Measurements from ENCODE around the gene PMFBP1. TPM values are rescaled to one million over a fixed set of nuclear protein-coding genes. Genes with fewer than 3 reads are reported as not detected.

Gene PMFBP1
- total and polyA plus RNA-seq, 4 donors: 2.2 to 5.6 (median 3.0) TPM

GRCh38 chr16:72191551-72191950 is 19.6 kb upstream of the PMFBP1 start:
- H3K4me1 ChIP-seq (ENCODE audit: control insufficient read depth, insufficient read depth, low read length): no peaks in the 10 kb centered on the region
- H3K27me3 ChIP-seq (ENCODE audit: control insufficient read depth, insufficient read depth, low read length): no peaks in the 10 kb centered on the region
- peak in 1 of 6 donors; percentile 43 for DNase-seq (ENCODE audit: low read depth in 4 of 6, low spot score in 6 of 6)
- WGBS (ENCODE audit: insufficient coverage): 67% methylated on average over 1 of the region's 3 CpGs
- H3K9me3 ChIP-seq (ENCODE audit: control insufficient read depth, insufficient read depth, low read length): no peaks in the 10 kb centered on the region
- no peaks in the 10 kb centered on the region for H3K36me3 ChIP-seq (ENCODE audit: control insufficient read depth, insufficient read depth, low read length)
- no peak overlapping the region for H3K27ac ChIP-seq (ENCODE audit: low read depth, low read length)
- no peak overlapping the region for H3K4me3 ChIP-seq (ENCODE audit: low read depth, low read length)

- no peak for DNase-seq (ENCODE audit: low read depth in 4 of 6, low spot score in 6 of 6)
- H3K4me1 ChIP-seq (ENCODE audit: control insufficient read depth, insufficient read depth, low read length): no peaks in the 10 kb centered on the region
- H3K4me3 ChIP-seq (ENCODE audit: low read depth, low read length): no peak overlapping the region
- 61% methylated on average over 2 of the region's 6 CpGs for WGBS (ENCODE audit: insufficient coverage)
- no peaks in the 10 kb centered on the region for H3K36me3 ChIP-seq (ENCODE audit: control insufficient read depth, insufficient read depth, low read length)
- H3K9me3 ChIP-seq (ENCODE audit: control insufficient read depth, insufficient read depth, low read length): no peaks in the 10 kb centered on the region
- H3K27ac ChIP-seq (ENCODE audit: low read depth, low read length): no peak overlapping the region
- no peaks in the 10 kb centered on the region for H3K27me3 ChIP-seq (ENCODE audit: control insufficient read depth, insufficient read depth, low read length)
Measured at GRCh38 chr16:72189865-72190371, 18.0 kb upstream of the PMFBP1 start.

GRCh38 chr16:72188541-72188940 is 16.6 kb upstream of the PMFBP1 start:
- no peaks in the 10 kb centered on the region for H3K4me1 ChIP-seq (ENCODE audit: control insufficient read depth, insufficient read depth, low read length)
- no peak overlapping the region for H3K27ac ChIP-seq (ENCODE audit: low read depth, low read length)
- H3K27me3 ChIP-seq (ENCODE audit: control insufficient read depth, insufficient read depth, low read length): no peaks in the 10 kb centered on the region
- H3K4me3 ChIP-seq (ENCODE audit: low read depth, low read length): no peak overlapping the region
- DNase-seq (ENCODE audit: low read depth in 4 of 6, low spot score in 6 of 6): peak in 1 of 6 donors; percentile 42
- no peaks in the 10 kb centered on the region for H3K9me3 ChIP-seq (ENCODE audit: control insufficient read depth, insufficient read depth, low read length)
- WGBS (ENCODE audit: insufficient coverage): no CpG with 5 or more reads among the region's 4 CpGs
- no peaks in the 10 kb centered on the region for H3K36me3 ChIP-seq (ENCODE audit: control insufficient read depth, insufficient read depth, low read length)

- Histone ChIP-seq H3K27ac (ENCODE audit: low read depth, low read length) (no peak overlapping the region), H3K4me3 (ENCODE audit: low read depth, low read length) (no peak overlapping the region), H3K36me3 (ENCODE audit: control insufficient read depth, insufficient read depth, low read length) (no peaks in the 10 kb centered on the region), H3K27me3 (ENCODE audit: control insufficient read depth, insufficient read depth, low read length) (no peaks in the 10 kb centered on the region), H3K4me1 (ENCODE audit: control insufficient read depth, insufficient read depth, low read length) (no peaks in the 10 kb centered on the region), H3K9me3 (ENCODE audit: control insufficient read depth, insufficient read depth, low read length) (no peaks in the 10 kb centered on the region)
- peak in 1 of 6 donors; percentile 63 for DNase-seq (ENCODE audit: low read depth in 4 of 6, low spot score in 6 of 6)
- WGBS (ENCODE audit: insufficient coverage): no CpG with 5 or more reads among the region's 6 CpGs
Measured at GRCh38 chr16:72187551-72187950, 15.6 kb upstream of the PMFBP1 start.

GRCh38 chr16:72182976-72183375 is 11.0 kb upstream of the PMFBP1 start:
- Histone ChIP-seq H3K27ac (ENCODE audit: low read depth, low read length) (no peak overlapping the region), H3K4me3 (ENCODE audit: low read depth, low read length) (no peak overlapping the region), H3K9me3 (ENCODE audit: control insufficient read depth, insufficient read depth, low read length) (no peaks in the 10 kb centered on the region), H3K27me3 (ENCODE audit: control insufficient read depth, insufficient read depth, low read length) (no peaks in the 10 kb centered on the region), H3K4me1 (ENCODE audit: control insufficient read depth, insufficient read depth, low read length) (no peaks in the 10 kb centered on the region), H3K36me3 (ENCODE audit: control insufficient read depth, insufficient read depth, low read length) (no peaks in the 10 kb centered on the region)
- DNase-seq (ENCODE audit: low read depth in 4 of 6, low spot score in 6 of 6): no peak

- Histone ChIP-seq H3K27me3 (ENCODE audit: control insufficient read depth, insufficient read depth, low read length) (no peaks in the 10 kb centered on the region), H3K9me3 (ENCODE audit: control insufficient read depth, insufficient read depth, low read length) (no peaks in the 10 kb centered on the region), H3K36me3 (ENCODE audit: control insufficient read depth, insufficient read depth, low read length) (no peaks in the 10 kb centered on the region), H3K27ac (ENCODE audit: low read depth, low read length) (no peak overlapping the region), H3K4me1 (ENCODE audit: control insufficient read depth, insufficient read depth, low read length) (no peaks in the 10 kb centered on the region), H3K4me3 (ENCODE audit: low read depth, low read length) (no peak overlapping the region)
- 22% methylated on average over 3 of the region's 5 CpGs for WGBS (ENCODE audit: insufficient coverage)
- peak in 1 of 6 donors; percentile 91 for DNase-seq (ENCODE audit: low read depth in 4 of 6, low spot score in 6 of 6)
Measured at GRCh38 chr16:72179204-72179970, 7.4 kb upstream of the PMFBP1 start.

GRCh38 chr16:72174726-72175125 is 2.8 kb upstream of the PMFBP1 start:
- Histone ChIP-seq H3K27me3 (ENCODE audit: control insufficient read depth, insufficient read depth, low read length) (no peaks in the 10 kb centered on the region), H3K36me3 (ENCODE audit: control insufficient read depth, insufficient read depth, low read length) (no peaks in the 10 kb centered on the region), H3K4me1 (ENCODE audit: control insufficient read depth, insufficient read depth, low read length) (no peaks in the 10 kb centered on the region), H3K4me3 (ENCODE audit: low read depth, low read length) (no peak overlapping the region), H3K9me3 (ENCODE audit: control insufficient read depth, insufficient read depth, low read length) (no peaks in the 10 kb centered on the region), H3K27ac (ENCODE audit: low read depth, low read length) (no peak overlapping the region)
- no peak for DNase-seq (ENCODE audit: low read depth in 4 of 6, low spot score in 6 of 6)
- WGBS (ENCODE audit: insufficient coverage): no CpG with 5 or more reads among the region's 2 CpGs

GRCh38 chr16:72173997-72174396 is 2.0 kb upstream of the PMFBP1 start:
- no peak for DNase-seq (ENCODE audit: low read depth in 4 of 6, low spot score in 6 of 6)
- Histone ChIP-seq H3K36me3 (ENCODE audit: control insufficient read depth, insufficient read depth, low read length) (no peaks in the 10 kb centered on the region), H3K4me3 (ENCODE audit: low read depth, low read length) (no peak overlapping the region), H3K27ac (ENCODE audit: low read depth, low read length) (no peak overlapping the region), H3K27me3 (ENCODE audit: control insufficient read depth, insufficient read depth, low read length) (no peaks in the 10 kb centered on the region), H3K9me3 (ENCODE audit: control insufficient read depth, insufficient read depth, low read length) (no peaks in the 10 kb centered on the region), H3K4me1 (ENCODE audit: control insufficient read depth, insufficient read depth, low read length) (no peaks in the 10 kb centered on the region)
- WGBS (ENCODE audit: insufficient coverage): 89% methylated on average over 1 of the region's 1 CpG

GRCh38 chr16:72171236-72171635 is 719 bp downstream of the PMFBP1 start:
- Histone ChIP-seq H3K36me3 (ENCODE audit: control insufficient read depth, insufficient read depth, low read length) (no peaks in the 10 kb centered on the region), H3K27me3 (ENCODE audit: control insufficient read depth, insufficient read depth, low read length) (no peaks in the 10 kb centered on the region), H3K9me3 (ENCODE audit: control insufficient read depth, insufficient read depth, low read length) (no peaks in the 10 kb centered on the region), H3K4me3 (ENCODE audit: low read depth, low read length) (no peak overlapping the region), H3K27ac (ENCODE audit: low read depth, low read length) (no peak overlapping the region), H3K4me1 (ENCODE audit: control insufficient read depth, insufficient read depth, low read length) (no peaks in the 10 kb centered on the region)
- WGBS (ENCODE audit: insufficient coverage): no CpG with 5 or more reads among the region's 1 CpG
- peak in 1 of 6 donors; percentile 91 for DNase-seq (ENCODE audit: low read depth in 4 of 6, low spot score in 6 of 6)

GRCh38 chr16:72169708-72170107 is 2.2 kb downstream of the PMFBP1 start:
- peak in 1 of 6 donors; percentile 26 for DNase-seq (ENCODE audit: low read depth in 4 of 6, low spot score in 6 of 6)
- no peaks in the 10 kb centered on the region for H3K27me3 ChIP-seq (ENCODE audit: control insufficient read depth, insufficient read depth, low read length)
- H3K4me1 ChIP-seq (ENCODE audit: control insufficient read depth, insufficient read depth, low read length): peaks cover under 1% of the 10 kb centered on the region
- no peak overlapping the region for H3K27ac ChIP-seq (ENCODE audit: low read depth, low read length)
- H3K4me3 ChIP-seq (ENCODE audit: low read depth, low read length): no peak overlapping the region
- no peaks in the 10 kb centered on the region for H3K9me3 ChIP-seq (ENCODE audit: control insufficient read depth, insufficient read depth, low read length)
- WGBS (ENCODE audit: insufficient coverage): no CpG with 5 or more reads among the region's 1 CpG
- H3K36me3 ChIP-seq (ENCODE audit: control insufficient read depth, insufficient read depth, low read length): no peaks in the 10 kb centered on the region

Measured in spinal cord (tissue), 10 donors.